Mucosa of rectum (tissue), 2 donors: ENCODE measurements around the gene ZFP3.
A peak's percentile ranks its signal among the peaks of the same experiment; 100 is the strongest.

Experiments used
- H3K27ac ChIP-seq, 2 donors: one replicate each; pipeline ENCODE4 v1.7.0; 2013; ENCODE audit warnings: inconsistent platforms in 2 of 2, low read depth in 2 of 2, low read length in 2 of 2
- H3K27me3 ChIP-seq, 2 donors: one replicate each; pipeline ENCODE4 v1.7.0; 2013; ENCODE audit warnings: low read length in 2 of 2; ENCODE audit not compliant: control insufficient read depth in 2 of 2, insufficient read depth in 2 of 2
- H3K36me3 ChIP-seq, 2 donors: one replicate each; pipeline ENCODE4 v1.7.0; 2013; ENCODE audit warnings: low read length in 2 of 2; ENCODE audit not compliant: control insufficient read depth in 2 of 2, insufficient read depth in 2 of 2
- H3K4me1 ChIP-seq, 2 donors: one replicate each; pipeline ENCODE4 v1.7.0; 2013; ENCODE audit warnings: low read length in 2 of 2, mild to moderate bottlenecking in 1 of 2; ENCODE audit not compliant: control insufficient read depth in 2 of 2, insufficient read depth in 2 of 2
- H3K4me3 ChIP-seq, 2 donors: one replicate each; pipeline ENCODE4 v1.7.0; 2013; ENCODE audit warnings: low read length in 2 of 2
- H3K9ac ChIP-seq, 2 donors: one replicate each; pipeline ENCODE4 v1.7.0; 2013; ENCODE audit warnings: low read length in 2 of 2, low read depth in 1 of 2, mild to moderate bottlenecking in 1 of 2
- H3K9me3 ChIP-seq, 2 donors: one replicate each; pipeline ENCODE4 v1.7.0; 2013; ENCODE audit warnings: low read length in 2 of 2; ENCODE audit not compliant: control insufficient read depth in 2 of 2
- donor health status: healthy.
- donor health status: Normal muscosa, but diverticular disease.

Gene ZFP3

DNA sequence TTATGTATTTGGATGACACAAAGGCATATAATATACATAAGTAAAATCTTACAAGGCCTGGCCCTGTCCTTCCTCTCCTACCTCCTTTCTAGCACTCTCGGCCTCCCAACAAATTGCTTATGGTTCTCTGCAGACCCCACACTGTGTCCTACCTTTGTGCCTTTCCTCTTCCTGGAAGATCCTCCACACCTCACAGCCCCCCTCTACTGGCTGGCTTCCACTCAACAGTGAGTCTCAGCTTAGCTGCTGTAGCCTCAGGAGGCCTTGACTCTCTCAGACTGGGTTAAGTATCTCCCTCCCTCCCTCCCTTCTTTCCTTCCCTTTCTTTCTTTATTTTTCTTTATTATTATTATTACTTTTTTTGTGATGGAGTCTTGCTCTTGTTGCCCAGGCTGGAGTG, 34.7 kb upstream of the ZFP3 start:
- Histone ChIP-seq H3K27ac (no peak overlapping the region), H3K4me3 (no peak overlapping the region), H3K9me3 (no peaks in the 10 kb centered on the region), H3K27me3 (no peaks in the 10 kb centered on the region), H3K4me1 (peaks cover 14 to 22% of the 10 kb centered on the region in 2 donors), H3K9ac (no peak overlapping the region), H3K36me3 (no peaks in the 10 kb centered on the region)

DNA sequence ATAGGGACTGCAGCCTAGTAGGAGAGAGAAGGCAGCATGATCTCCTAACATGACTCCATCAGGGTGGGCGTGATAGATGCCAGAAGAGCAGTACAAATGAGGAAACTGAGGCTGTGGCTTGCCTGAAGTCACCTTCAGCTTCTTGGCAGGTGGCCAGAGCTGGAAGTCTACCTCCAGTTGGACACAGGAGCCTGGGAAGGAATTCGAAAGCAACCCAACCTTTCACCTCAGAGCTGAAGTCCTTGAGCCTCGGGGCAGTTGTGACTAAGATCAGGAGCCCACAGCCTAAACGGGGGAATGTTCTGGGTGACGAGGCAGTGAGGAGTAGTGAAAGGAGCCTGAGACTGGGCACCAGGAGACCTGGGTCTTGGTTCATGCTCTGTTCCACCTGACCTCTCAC, 33.6 kb upstream of the ZFP3 start:
- Histone ChIP-seq H3K9me3 (no peaks in the 10 kb centered on the region), H3K27me3 (no peaks in the 10 kb centered on the region), H3K4me3 (no peak overlapping the region), H3K36me3 (no peaks in the 10 kb centered on the region), H3K4me1 (peaks cover 19 to 22% of the 10 kb centered on the region in 2 donors), H3K9ac (peak overlapping the region in 1 of 2 donors; percentile 31), H3K27ac (peak overlapping the region; percentile 7 to 26)

DNA sequence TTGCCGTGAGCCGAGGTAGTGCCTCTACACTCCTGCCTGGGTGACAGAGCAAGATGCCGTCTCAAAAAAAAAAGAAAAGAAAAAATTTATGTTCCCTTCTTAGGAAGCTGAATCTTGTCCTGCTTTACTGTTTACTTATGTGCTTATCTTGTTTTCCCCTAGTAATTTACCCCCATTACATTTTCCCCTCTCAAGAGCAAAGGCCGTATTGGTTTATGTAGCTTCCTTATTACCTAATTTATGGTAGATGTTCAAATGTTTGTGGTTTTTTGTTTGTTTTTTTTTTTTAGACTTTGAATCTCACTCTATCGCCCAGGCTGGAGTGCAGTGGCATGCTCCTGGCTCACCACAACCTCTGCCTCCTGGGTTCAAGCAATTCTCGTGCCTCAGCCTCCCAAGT, 32.8 kb upstream of the ZFP3 start:
- Histone ChIP-seq H3K27me3 (no peaks in the 10 kb centered on the region), H3K27ac (peak overlapping the region; percentile 7 to 26), H3K9me3 (no peaks in the 10 kb centered on the region), H3K36me3 (no peaks in the 10 kb centered on the region), H3K4me1 (peaks cover 21 to 22% of the 10 kb centered on the region in 2 donors), H3K9ac (no peak overlapping the region), H3K4me3 (no peak overlapping the region)

DNA sequence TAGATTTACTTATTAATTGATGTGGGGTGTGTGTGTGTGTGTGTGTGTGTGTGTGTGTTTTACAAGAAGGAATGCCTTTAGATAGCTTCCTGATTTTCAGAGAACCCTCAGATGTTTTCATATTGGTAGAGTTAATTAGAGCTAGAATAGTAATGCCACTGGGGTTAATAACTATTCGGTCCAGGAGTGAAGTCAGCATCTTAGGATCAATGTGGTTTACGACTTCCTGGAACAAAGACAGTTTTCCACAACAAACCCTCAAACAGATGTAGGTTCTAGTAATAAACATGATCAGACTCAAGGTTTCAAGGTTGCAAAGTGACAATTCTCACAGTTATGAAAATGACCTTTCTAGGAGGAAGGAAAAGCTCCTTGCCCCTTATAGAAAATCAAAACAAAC, 30.8 kb upstream of the ZFP3 start:
- H3K36me3 ChIP-seq, result no peaks in the 10 kb centered on the region
- H3K4me1 ChIP-seq, result peaks cover 13 to 16% of the 10 kb centered on the region in 2 donors
- H3K27ac ChIP-seq, result peak overlapping the region; percentile 13 to 35
- no peak overlapping the region for H3K9ac ChIP-seq
- H3K4me3 ChIP-seq, result no peak overlapping the region
- H3K9me3 ChIP-seq, result no peaks in the 10 kb centered on the region
- H3K27me3 ChIP-seq, result no peaks in the 10 kb centered on the region

DNA sequence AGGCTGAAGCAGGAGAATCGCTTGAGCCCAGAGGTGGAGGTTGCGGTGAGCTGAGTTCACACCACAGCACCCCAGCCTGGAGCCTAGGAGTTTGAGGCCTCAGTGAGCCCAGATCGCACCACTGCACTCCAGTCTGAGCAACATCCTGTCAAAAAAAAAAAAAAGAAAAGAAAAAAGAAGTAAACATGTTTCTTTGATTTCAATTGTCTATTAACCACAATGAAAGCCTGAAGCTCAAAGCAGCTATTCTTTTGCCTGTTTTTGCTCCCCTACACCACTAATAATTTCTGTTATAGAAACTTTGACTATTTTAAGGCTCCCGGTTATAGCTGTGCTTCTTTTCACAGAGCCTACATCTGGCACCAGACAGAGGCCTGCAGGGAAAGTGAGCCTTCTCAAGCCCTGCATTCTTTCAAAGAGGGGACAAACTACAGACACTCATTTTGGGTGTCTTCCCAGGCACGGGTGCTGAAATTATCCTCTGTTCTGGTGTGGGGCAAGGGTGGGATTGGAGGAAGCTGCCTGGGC, 28.9 kb upstream of the ZFP3 start:
- H3K9ac ChIP-seq, result no peak overlapping the region
- H3K36me3 ChIP-seq, result no peaks in the 10 kb centered on the region
- no peaks in the 10 kb centered on the region for H3K9me3 ChIP-seq
- peak overlapping the region in 1 of 2 donors; percentile 3 for H3K4me3 ChIP-seq
- peaks cover 13 to 16% of the 10 kb centered on the region in 2 donors for H3K4me1 ChIP-seq
- H3K27ac ChIP-seq, result peak overlapping the region; percentile 60 to 74
- no peaks in the 10 kb centered on the region for H3K27me3 ChIP-seq

DNA sequence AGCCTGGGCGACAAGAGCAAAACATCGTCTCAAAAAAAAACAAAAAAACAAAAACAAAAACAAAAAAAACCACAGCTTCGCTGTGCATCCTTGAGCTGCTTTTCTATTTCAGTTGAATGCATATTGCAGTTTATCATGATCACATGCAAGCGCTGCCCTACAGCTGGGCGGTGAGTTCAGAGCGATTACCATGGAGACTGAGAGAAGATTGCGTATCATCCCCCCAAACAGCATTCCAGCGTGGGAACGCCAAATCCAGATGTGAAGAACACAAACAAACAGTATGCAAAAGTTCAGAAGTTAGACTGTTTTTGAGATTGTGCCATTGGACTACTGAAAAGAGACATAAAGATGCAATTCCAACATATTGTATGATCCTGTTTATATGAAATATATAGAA, 28.0 kb upstream of the ZFP3 start:
- peaks cover 7 to 11% of the 10 kb centered on the region in 2 donors for H3K4me1 ChIP-seq
- no peaks in the 10 kb centered on the region for H3K9me3 ChIP-seq
- no peaks in the 10 kb centered on the region for H3K27me3 ChIP-seq
- H3K4me3 ChIP-seq, result no peak overlapping the region
- H3K36me3 ChIP-seq, result no peaks in the 10 kb centered on the region
- H3K9ac ChIP-seq, result no peak overlapping the region
- peak overlapping the region in 1 of 2 donors; percentile 60 for H3K27ac ChIP-seq

DNA sequence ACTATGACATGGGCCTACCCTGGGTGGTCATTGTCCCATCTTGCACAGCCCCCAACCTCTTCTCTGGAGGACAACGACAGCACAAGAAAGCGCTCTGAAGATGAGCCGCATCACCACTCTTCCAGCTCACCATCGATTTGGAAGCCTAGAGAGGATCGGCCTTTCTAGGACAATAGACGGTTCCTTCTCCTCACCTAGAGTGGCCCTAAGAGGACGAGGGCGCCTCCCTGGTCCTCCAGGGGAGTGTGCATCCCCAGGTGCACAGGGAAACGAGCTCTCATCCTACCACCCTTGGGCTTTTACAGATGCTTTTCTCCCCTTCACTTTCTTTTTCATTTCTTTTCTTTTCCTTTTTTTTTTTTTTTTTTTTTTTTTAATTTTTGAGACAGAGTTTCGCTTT, 22.7 kb upstream of the ZFP3 start:
- no peaks in the 10 kb centered on the region for H3K9me3 ChIP-seq
- H3K4me1 ChIP-seq, result no peaks in the 10 kb centered on the region
- H3K27ac ChIP-seq, result no peak overlapping the region
- H3K36me3 ChIP-seq, result no peaks in the 10 kb centered on the region
- H3K9ac ChIP-seq, result no peak overlapping the region
- no peaks in the 10 kb centered on the region for H3K27me3 ChIP-seq
- H3K4me3 ChIP-seq, result no peak overlapping the region

DNA sequence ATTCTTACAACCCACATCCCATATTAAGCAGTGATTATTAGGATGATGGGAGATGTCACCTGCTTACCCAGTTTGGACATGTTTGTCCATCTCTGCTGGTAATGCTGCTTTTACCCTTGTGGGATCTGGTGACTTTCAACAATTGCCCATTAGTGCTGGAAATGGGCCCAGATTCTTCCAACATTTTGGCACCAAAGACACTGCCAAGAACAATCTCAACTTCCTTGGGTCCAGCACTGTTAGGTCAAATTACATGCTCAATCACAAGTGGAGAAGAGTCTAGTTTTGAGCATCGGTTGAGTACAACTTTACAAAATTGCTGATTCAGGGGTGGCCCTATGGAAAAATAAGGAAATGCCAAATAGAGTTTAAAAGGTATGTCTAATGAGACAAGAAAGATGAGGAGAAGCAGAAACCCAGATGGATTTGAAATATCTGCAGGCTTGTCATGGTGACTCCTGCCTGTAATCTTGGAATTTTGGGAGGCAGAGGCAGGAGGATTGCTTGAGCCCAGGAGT, 13.0 kb upstream of the ZFP3 start:
- Histone ChIP-seq H3K36me3 (no peaks in the 10 kb centered on the region), H3K9ac (no peak overlapping the region), H3K27ac (no peak overlapping the region)

DNA sequence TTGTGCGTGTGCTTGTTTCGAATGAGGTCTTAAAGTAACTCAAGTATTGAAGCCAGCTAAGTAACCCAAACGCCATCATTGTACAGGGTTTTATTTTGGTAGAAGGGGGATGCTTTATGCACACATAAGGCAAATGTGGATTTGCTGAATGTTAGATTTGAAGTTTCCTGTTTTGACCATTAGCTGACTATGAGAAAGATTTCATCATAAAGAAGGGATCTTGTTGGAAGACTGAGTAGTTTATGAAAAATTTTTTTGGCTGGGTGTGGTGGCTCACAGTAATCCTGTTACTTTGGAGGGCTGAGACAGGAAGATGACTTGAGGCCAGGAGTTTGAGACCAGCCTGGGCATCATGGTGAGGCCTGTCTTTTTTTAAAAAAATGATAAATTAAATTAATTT, 10.0 kb upstream of the ZFP3 start:
- H3K4me3 ChIP-seq, result no peak overlapping the region

More for the DNA sequence above, 13.0 kb upstream of the ZFP3 start:
- Histone ChIP-seq H3K4me1 (no peaks in the 10 kb centered on the region), H3K27me3 (no peaks in the 10 kb centered on the region), H3K4me3 (no peak overlapping the region), H3K9me3 (no peaks in the 10 kb centered on the region)

DNA sequence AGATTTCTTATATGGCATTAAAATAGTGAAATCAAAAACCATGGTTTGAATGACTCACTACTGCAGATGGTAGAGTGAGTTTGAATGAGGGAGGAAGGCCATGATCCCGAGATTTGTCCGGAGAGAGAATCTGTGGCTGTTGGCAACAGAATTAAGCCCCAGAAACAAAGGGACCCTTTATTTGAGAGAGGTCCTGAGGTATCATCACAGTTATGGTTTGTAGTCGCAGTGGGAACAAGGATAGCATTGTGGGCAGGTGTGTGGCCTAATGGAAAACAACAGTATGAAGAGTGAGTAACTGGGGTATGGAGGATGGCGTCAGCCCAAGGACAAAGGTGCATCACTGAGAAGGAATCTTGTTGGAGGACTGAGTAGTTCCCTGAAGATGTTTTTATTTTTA, 8.5 kb upstream of the ZFP3 start:
- Histone ChIP-seq H3K4me1 (no peaks in the 10 kb centered on the region), H3K9me3 (no peaks in the 10 kb centered on the region), H3K27ac (no peak overlapping the region), H3K4me3 (no peak overlapping the region), H3K9ac (no peak overlapping the region), H3K36me3 (no peaks in the 10 kb centered on the region), H3K27me3 (no peaks in the 10 kb centered on the region)

More for the DNA sequence above, 10.0 kb upstream of the ZFP3 start:
- no peak overlapping the region for H3K9ac ChIP-seq
- no peaks in the 10 kb centered on the region for H3K36me3 ChIP-seq
- no peaks in the 10 kb centered on the region for H3K4me1 ChIP-seq
- no peaks in the 10 kb centered on the region for H3K27me3 ChIP-seq
- no peak overlapping the region for H3K27ac ChIP-seq
- H3K9me3 ChIP-seq, result no peaks in the 10 kb centered on the region
